Activated B cell treated with CpG ODN at 0.5 μM for 24 hours (primary cell): ENCODE data around the gene DLGAP4. TPM values are rescaled to one million over a fixed set of nuclear protein-coding genes. Genes with fewer than 3 reads are reported as not detected.

ENCODE experiments used
- ATAC-seq: fragments of 200-7000 bp; cut with Tn5 transposase; one replicate; pipeline ENCODE4 v1.10.0; 2021; ENCODE audit warnings: low read depth, mild to moderate bottlenecking, moderate library complexity
- CTCF ChIA-PET: fragments of 350-600 bp; sonication (Branson Sonifier 250); formaldehyde crosslinking; loops from one replicate; lab custom pipeline; 2021; ENCODE audit warnings: antibody characterized with exemption; lab: Charles Lee
- POLR2A ChIA-PET: fragments of 350-600 bp; sonication (Branson Sonifier 250); formaldehyde crosslinking; loops from one replicate; lab custom pipeline; 2021; ENCODE audit warnings: antibody characterized with exemption; lab: Charles Lee
- DNase-seq: peaks from one replicate; pipeline ENCODE4 v3.0.0; 2022
- H3K27ac Mint-ChIP-seq: one replicate; pipeline ENCODE4 v1.8.0; 2020; ENCODE audit warnings: mixed read lengths
- H3K27me3 Mint-ChIP-seq: one replicate; pipeline ENCODE4 v1.8.0; 2021; ENCODE audit warnings: mixed read lengths
- H3K36me3 Mint-ChIP-seq: one replicate; pipeline ENCODE4 v1.8.0; 2021; ENCODE audit warnings: low read depth, mixed read lengths
- H3K4me1 Mint-ChIP-seq: one replicate; pipeline ENCODE4 v1.8.0; 2021; ENCODE audit warnings: mixed read lengths
- H3K4me3 Mint-ChIP-seq: one replicate; pipeline ENCODE4 v1.8.0; 2020; ENCODE audit warnings: mild to moderate bottlenecking, mixed read lengths
- H3K9me3 Mint-ChIP-seq: one replicate; pipeline ENCODE4 v1.8.0; 2020; ENCODE audit warnings: mixed read lengths
- intact Hi-C: fragments of 100-400 bp; cut with micrococcal nuclease; formaldehyde crosslinking; loops from one replicate; pipeline ENCODE4 v1.15.1; 2024
- total RNA-seq: library from RNA; stranded (reverse); gene quantifications from 2 replicates; pipeline ENCODE4 v1.2.3, GENCODE V29; 2022
- TF ChIP-seq, protein P1 (sequence below): fragments of 200-600 bp; IDR thresholded peaks from one replicate; pipeline ENCODE4 v1.8.0; 2022; ENCODE audit warnings: antibody characterized with exemption, mild to moderate bottlenecking

DLGAP4 gene
- total RNA-seq, 1 donor from 2014 or later: 38.7 TPM

GRCh38 chr20:36367907-36368799 lies 62.0 kb downstream of the DLGAP4 start:
- CTCF ChIA-PET: no interaction called here
- ATAC-seq: no peak
- DNase-seq: no peak
- Mint-ChIP-seq H3K4me1 (no peaks in the 10 kb centered on the region), H3K27me3 (peaks cover 21% of the 10 kb centered on the region), H3K27ac (no peak overlapping the region), H3K36me3 (no peaks in the 10 kb centered on the region), H3K9me3 (no peaks in the 10 kb centered on the region), H3K4me3 (no peak overlapping the region)
- TF ChIP-seq, protein P1, sequence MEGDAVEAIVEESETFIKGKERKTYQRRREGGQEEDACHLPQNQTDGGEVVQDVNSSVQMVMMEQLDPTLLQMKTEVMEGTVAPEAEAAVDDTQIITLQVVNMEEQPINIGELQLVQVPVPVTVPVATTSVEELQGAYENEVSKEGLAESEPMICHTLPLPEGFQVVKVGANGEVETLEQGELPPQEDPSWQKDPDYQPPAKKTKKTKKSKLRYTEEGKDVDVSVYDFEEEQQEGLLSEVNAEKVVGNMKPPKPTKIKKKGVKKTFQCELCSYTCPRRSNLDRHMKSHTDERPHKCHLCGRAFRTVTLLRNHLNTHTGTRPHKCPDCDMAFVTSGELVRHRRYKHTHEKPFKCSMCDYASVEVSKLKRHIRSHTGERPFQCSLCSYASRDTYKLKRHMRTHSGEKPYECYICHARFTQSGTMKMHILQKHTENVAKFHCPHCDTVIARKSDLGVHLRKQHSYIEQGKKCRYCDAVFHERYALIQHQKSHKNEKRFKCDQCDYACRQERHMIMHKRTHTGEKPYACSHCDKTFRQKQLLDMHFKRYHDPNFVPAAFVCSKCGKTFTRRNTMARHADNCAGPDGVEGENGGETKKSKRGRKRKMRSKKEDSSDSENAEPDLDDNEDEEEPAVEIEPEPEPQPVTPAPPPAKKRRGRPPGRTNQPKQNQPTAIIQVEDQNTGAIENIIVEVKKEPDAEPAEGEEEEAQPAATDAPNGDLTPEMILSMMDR: no peak
- intact Hi-C loops: no loop called here
- POLR2A ChIA-PET: no interaction called here

DNA sequence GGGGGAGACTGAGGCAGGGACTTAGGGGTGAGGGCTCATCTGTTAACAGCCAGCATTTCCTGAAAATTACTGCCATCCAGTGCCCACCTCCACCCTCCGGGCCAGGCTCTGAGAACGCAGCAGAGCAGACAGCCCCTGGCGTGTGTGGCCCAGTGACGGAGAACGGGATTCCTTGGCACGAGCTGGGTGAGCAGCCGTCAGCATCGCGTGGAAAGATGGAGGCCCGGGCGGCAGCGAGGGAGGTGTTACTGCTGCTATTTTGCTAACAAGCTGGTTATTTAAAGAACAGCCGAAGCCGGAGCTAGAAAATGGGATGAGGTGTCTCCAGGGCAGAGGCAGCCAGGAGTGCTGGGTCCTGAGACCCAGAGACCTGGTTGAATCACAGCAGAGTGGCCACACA lies 62.7 kb downstream of the DLGAP4 start:
- intact Hi-C loops: no loop called here
- peaks cover 22% of the 10 kb centered on the region for H3K27me3 Mint-ChIP-seq
- no peaks in the 10 kb centered on the region for H3K4me1 Mint-ChIP-seq
- no peaks in the 10 kb centered on the region for H3K9me3 Mint-ChIP-seq
- no peak for DNase-seq
- ATAC-seq: no peak
- no peak overlapping the region for H3K27ac Mint-ChIP-seq
- CTCF ChIA-PET: no interaction called here
- H3K36me3 Mint-ChIP-seq: no peaks in the 10 kb centered on the region
- POLR2A ChIA-PET: no interaction called here
- TF ChIP-seq, protein P1: no peak
- H3K4me3 Mint-ChIP-seq: no peak overlapping the region

DNA sequence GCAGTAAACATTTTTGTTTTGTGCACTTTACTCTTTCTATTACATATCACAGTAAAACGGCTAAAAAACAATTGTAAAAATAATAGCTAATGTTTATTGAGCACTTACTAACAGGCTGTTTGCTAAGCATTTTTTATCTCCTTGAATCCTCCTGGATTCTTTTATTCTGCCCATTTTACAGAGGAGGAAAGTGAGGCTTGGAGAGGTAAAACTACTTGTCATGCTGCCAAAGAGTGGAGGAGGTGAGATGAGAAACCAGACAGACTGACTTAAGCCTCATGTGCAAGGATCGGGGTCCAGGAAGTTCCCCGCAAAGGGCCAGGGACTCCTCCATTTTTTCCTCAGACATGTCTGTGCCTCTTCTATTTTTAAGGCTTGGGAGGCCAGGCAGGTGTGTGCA lies 63.6 kb downstream of the DLGAP4 start:
- TF ChIP-seq, protein P1: no peak
- H3K9me3 Mint-ChIP-seq: no peaks in the 10 kb centered on the region
- CTCF ChIA-PET: no interaction called here

GRCh38 chr20:36370991-36371790 lies 65.1 kb downstream of the DLGAP4 start:
- POLR2A ChIA-PET: no interaction called here
- H3K36me3 Mint-ChIP-seq: no peaks in the 10 kb centered on the region
- CTCF ChIA-PET: no interaction called here
- intact Hi-C loops: no loop called here
- no peak overlapping the region for H3K4me3 Mint-ChIP-seq
- TF ChIP-seq, protein P1: no peak
- no peak overlapping the region for H3K27ac Mint-ChIP-seq
- DNase-seq (no peak), ATAC-seq (no peak)
- H3K9me3 Mint-ChIP-seq: no peaks in the 10 kb centered on the region
- H3K27me3 Mint-ChIP-seq: peaks cover 22% of the 10 kb centered on the region
- no peaks in the 10 kb centered on the region for H3K4me1 Mint-ChIP-seq

More for the DNA sequence above, 63.6 kb downstream of the DLGAP4 start:
- Mint-ChIP-seq H3K27me3 (peaks cover 22% of the 10 kb centered on the region), H3K36me3 (no peaks in the 10 kb centered on the region), H3K4me3 (no peak overlapping the region), H3K4me1 (no peaks in the 10 kb centered on the region), H3K27ac (no peak overlapping the region)
- ATAC-seq: no peak
- POLR2A ChIA-PET: no interaction called here
- no peak for DNase-seq
- intact Hi-C loops: no loop called here

DNA sequence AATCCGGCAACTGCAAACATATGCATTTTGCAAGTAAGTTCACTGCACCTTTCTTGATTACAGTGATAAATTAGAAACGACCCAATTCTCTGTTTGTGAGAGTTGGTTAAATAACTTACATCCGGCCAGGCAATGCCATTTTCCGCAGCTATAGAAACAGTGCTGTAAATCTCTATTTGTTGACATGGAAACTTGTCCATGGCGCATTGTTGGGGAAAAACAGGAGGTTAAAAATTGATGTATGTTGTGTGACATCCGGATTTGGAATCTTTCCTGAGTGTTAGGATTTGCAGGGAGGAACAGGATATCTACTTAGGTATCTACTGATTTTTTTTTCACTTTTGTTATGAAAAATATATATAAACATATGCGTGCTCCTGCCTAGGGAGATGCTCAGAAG lies 66.5 kb downstream of the DLGAP4 start:
- TF ChIP-seq, protein P1: no peak
- no peaks in the 10 kb centered on the region for H3K4me1 Mint-ChIP-seq
- no peaks in the 10 kb centered on the region for H3K9me3 Mint-ChIP-seq
- no peak overlapping the region for H3K4me3 Mint-ChIP-seq
- ATAC-seq (no peak), DNase-seq (no peak)
- peaks cover 26% of the 10 kb centered on the region for H3K27me3 Mint-ChIP-seq
- POLR2A ChIA-PET: no interaction called here
- H3K36me3 Mint-ChIP-seq: no peaks in the 10 kb centered on the region
- no peak overlapping the region for H3K27ac Mint-ChIP-seq
- intact Hi-C loops: no loop called here
- CTCF ChIA-PET: no interaction called here
